NCI-H2081 (cell line): ENCODE measurements around the gene HYAL2.
A peak's percentile ranks its signal among the peaks of the same experiment; 100 is the strongest.

ENCODE experiments used
- DNase-seq, 2 experiments: peaks; one replicate each; lab custom pipeline; 2025; lab: John Stamatoyannopoulos, UW

HYAL2 gene

GRCh38 chr3:50350527-50351322 is 28.2 kb upstream of the HYAL2 start, which contains the start of the genes CYB561D2 and NPRL2:
TSS of gene CYB561D2 (plus strand) at chr3:50350862. CDS start at chr3:50351434, 572 bp downstream.
TSS of gene NPRL2 (minus strand) at chr3:50350775. CDS start at chr3:50350652, 123 bp downstream.
- peak; percentile 83 to 91 for DNase-seq

- no peak for DNase-seq
These were observed 27.6 kb upstream of the HYAL2 start for GRCh38 chr3:50350213-50350526.

GRCh38 chr3:50347187-50347813 is 24.8 kb upstream of the HYAL2 start:
- peak; percentile 58 to 62 for DNase-seq

GRCh38 chr3:50345586-50346234 is 23.2 kb upstream of the HYAL2 start, which contains the start of gene ZMYND10:
TSS of gene ZMYND10 (minus strand) at chr3:50345732. CDS start at chr3:50345579, 153 bp downstream.
- DNase-seq, result peak; percentile 11 to 31

- no peak for DNase-seq
These were observed 22.5 kb upstream of the HYAL2 start for GRCh38 chr3:50345008-50345407.

- no peak for DNase-seq
These were observed 20.5 kb upstream of the HYAL2 start for GRCh38 chr3:50342813-50343633.

GRCh38 chr3:50341996-50342650 is 19.6 kb upstream of the HYAL2 start:
- DNase-seq, result no peak

- DNase-seq, result no peak
These were observed 19.0 kb upstream of the HYAL2 start for GRCh38 chr3:50341537-50341936.

GRCh38 chr3:50340448-50341329 is 18.1 kb upstream of the HYAL2 start, which contains the start of gene RASSF1:
TSS of gene RASSF1 (minus strand) at chr3:50340836. CDS start at chr3:50340805, 31 bp downstream.
- DNase-seq, result no peak

- no peak for DNase-seq
These were observed 17.6 kb upstream of the HYAL2 start for GRCh38 chr3:50340147-50340447.

- no peak for DNase-seq
These were observed 17.1 kb upstream of the HYAL2 start for GRCh38 chr3:50339485-50340146.

- no peak for DNase-seq
These were observed 16.4 kb upstream of the HYAL2 start for GRCh38 chr3:50338965-50339364.

GRCh38 chr3:50337175-50337861 is 14.8 kb upstream of the HYAL2 start:
- peak; percentile 95 to 97 for DNase-seq

- DNase-seq, result no peak
These were observed 14.1 kb upstream of the HYAL2 start for GRCh38 chr3:50336452-50337174.

- no peak for DNase-seq
These were observed 12.0 kb upstream of the HYAL2 start for GRCh38 chr3:50334339-50335075.

GRCh38 chr3:50333744-50334328 is 11.3 kb upstream of the HYAL2 start:
- DNase-seq, result no peak

GRCh38 chr3:50331364-50331907 is 8.9 kb upstream of the HYAL2 start:
- no peak for DNase-seq
